ENCODE measurements around the gene TPP1. TPM values are rescaled to one million over a fixed set of nuclear protein-coding genes. Genes with fewer than 3 reads are reported as not detected.
A peak's percentile ranks its signal among the peaks of the same experiment; 100 is the strongest.

The TPP1 gene
- total and polyA plus RNA-seq, 2 of the 13 experiments (the other 11 are each of a cell fraction or from before 2014, with no cell fraction given), result 13.9 to 74.6 TPM

- no TSS peak for BruUV-seq (replicated peaks)
- H3K27me3 ChIP-seq (ENCODE audit: control insufficient read depth in 1 of 2, insufficient read depth in 2 of 2, low read length in 2 of 2), result no peaks in the 10 kb centered on the region; a peak in 1 of 5 replicates
- ATAC-seq (peak; percentile 86), FAIRE-seq (peak; percentile 80), DNase-seq (ENCODE audit: low spot score) (peak; percentile 97)
- H3K4me2 ChIP-seq (ENCODE audit: low read depth, low read length), result peak overlapping the region; percentile 99
- H3K4me1 ChIP-seq (ENCODE audit: insufficient read depth, low read length), result peaks cover 60% of the 10 kb centered on the region
- no peak overlapping the region for H2AFZ ChIP-seq (ENCODE audit: low read length)
- CTCF ChIA-PET (ENCODE audit: low intra/inter-chr PET ratio, low total read pairs), result no interaction called here
- peak overlapping the region; percentile 63 for H3K9ac ChIP-seq (ENCODE audit: insufficient read depth, low read depth, low read length)
- WGBS (ENCODE audit: low lambda C conversion rate), result 5% methylated on average over 10 of the region's 11 CpGs
- intact Hi-C loops (cut with micrococcal nuclease; ENCODE audit: unreplicated experiment) (no loop called here), in situ Hi-C loops (cut with HindIII; ENCODE audit: extremely low pct_ligation_motif_present, low pct_unique_long_range_greater_than_20kb) (loop anchor here (10.0 kb wide), 1 partner anchor 122 kb away; the partner anchor contains the start of genes ARFIP2 and TIMM10B)
- no peaks in the 10 kb centered on the region for H4K20me1 ChIP-seq (ENCODE audit: insufficient read depth, low read length)
- POLR2A ChIA-PET, result interaction anchor here (0.7 to 2.1 kb wide), 10 partner anchors 8 to 165 kb away, joined by 3 to 36 read pairs (median 4); partner anchors contain the start of genes ARFIP2, MRPL17, TIMM10B and TPP1
- peak overlapping the region; percentile 69 for H3K27ac ChIP-seq (ENCODE audit: extremely low read length, insufficient read depth, low read length)
- H3K4me3 ChIP-seq (replicated peaks in 1 of 3; ENCODE audit: insufficient read depth in 1 of 3, low read depth in 2 of 3, low read length in 3 of 3), result peak overlapping the region; percentile 49 to 70 (median 51)
- H3K79me2 ChIP-seq (ENCODE audit: insufficient read depth, low read length), result peaks cover 52% of the 10 kb centered on the region
- H3K9me3 ChIP-seq (ENCODE audit: low read length), result no peaks in the 10 kb centered on the region
- H3K36me3 ChIP-seq (replicated peaks in 1 of 2; ENCODE audit: control insufficient read depth in 1 of 2, insufficient read depth in 2 of 2, low read length in 2 of 2), result peaks cover 21 to 42% of the 10 kb centered on the region in 2 experiments
- TF ChIP-seq ARHGAP35 (CRISPR knock-in tag; IDR thresholded peaks at IDR 0.05; ENCODE audit: borderline replicate concordance) (0 out of 2 replicates have a peak, but pooled peaks have one; percentile 56), JUND (CRISPR knock-in tag; IDR thresholded peaks at IDR 0.05) (peak; percentile 95), THAP11 (CRISPR knock-in tag; IDR thresholded peaks at IDR 0.05) (peak; percentile 72), FOXA3 (CRISPR knock-in tag; IDR thresholded peaks at IDR 0.05) (0 out of 2 replicates have a peak, but pooled peaks have one; percentile 20), ZNF687 (CRISPR knock-in tag; IDR thresholded peaks at IDR 0.05) (peak; percentile 77), DMAP1 (CRISPR knock-in tag; IDR thresholded peaks at IDR 0.05) (no peak), ZNF335 (CRISPR knock-in tag; IDR thresholded peaks at IDR 0.05) (peak; percentile 90), ELF1 (CRISPR knock-in tag; IDR thresholded peaks at IDR 0.05) (peak; percentile 49), ZC3H4 (CRISPR knock-in tag; IDR thresholded peaks at IDR 0.05; ENCODE audit: borderline replicate concordance) (no peak), ZNF574 (CRISPR knock-in tag; IDR thresholded peaks at IDR 0.05) (peak; percentile 96), ZBTB7B (CRISPR knock-in tag; IDR thresholded peaks at IDR 0.05) (peak; percentile 51; the same call in 1 of the 2 replicates), ZNF251 (CRISPR knock-in tag; IDR thresholded peaks at IDR 0.05) (no peak), ZNF331 (CRISPR knock-in tag; IDR thresholded peaks at IDR 0.05) (0 out of 2 replicates have a peak, but pooled peaks have one; percentile 50), SOX6 (IDR thresholded peaks at IDR 0.05) (no peak), SOX6 (CRISPR knock-in tag; IDR thresholded peaks at IDR 0.05) (peak; percentile 23; the same call in 1 of the 2 replicates), MTF1 (CRISPR knock-in tag; IDR thresholded peaks at IDR 0.05) (no peak), GATAD1 (CRISPR knock-in tag; IDR thresholded peaks at IDR 0.05) (peak; percentile 63), KMT2A (CRISPR knock-in tag; IDR thresholded peaks at IDR 0.05) (peak; percentile 32; the same call in 1 of the 2 replicates), ATF7 (IDR thresholded peaks at IDR 0.05) (peak; percentile 63), ATF7 (CRISPR knock-in tag; IDR thresholded peaks at IDR 0.05) (peak; percentile 96)
Observed at GRCh38 chr11:6606471-6607189, 12.6 kb downstream of the TPP1 start.

All from HepG2 (cell line).